ENCODE data around the gene MFAP3L. TPM values are rescaled to one million over a fixed set of nuclear protein-coding genes. Genes with fewer than 3 reads are reported as not detected.

The MFAP3L gene
- total RNA-seq, 6 experiments from 2014 or later = 0.94 to 6.4 (median 2.1) TPM

DNA sequence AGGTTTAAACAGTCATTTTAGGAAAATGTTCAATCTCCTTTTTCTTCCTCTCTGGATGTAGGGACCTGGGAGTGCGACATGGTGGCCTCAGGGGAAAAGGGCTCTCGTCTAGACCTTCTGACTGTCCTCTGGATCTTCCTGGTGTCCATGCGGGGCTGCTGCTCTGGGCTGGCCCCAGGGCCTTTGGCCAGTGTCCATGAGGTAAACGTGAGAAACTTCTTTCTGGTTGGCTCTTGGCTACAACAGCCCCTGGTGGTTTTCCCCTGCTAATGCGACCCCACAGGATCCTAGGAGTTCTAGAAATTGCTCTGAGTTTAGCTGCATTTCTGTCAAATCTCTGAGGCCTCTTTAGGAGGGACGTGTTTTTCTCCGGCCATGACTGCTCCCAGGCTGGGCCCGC lies 85.7 kb downstream of the MFAP3L start:
- Mint-ChIP-seq H3K4me3 (no peak overlapping the region), H3K36me3 (ENCODE audit: low read depth) (no peaks in the 10 kb centered on the region), H3K27me3 (ENCODE audit: insufficient read depth) (peaks cover 8% of the 10 kb centered on the region), H3K27ac (no peak overlapping the region), H3K4me1 (ENCODE audit: low read depth) (peaks cover 6% of the 10 kb centered on the region; the same call in 1 of the 2 replicates), H3K9me3 (no peaks in the 10 kb centered on the region)
- TF ChIP-seq, protein P1, sequence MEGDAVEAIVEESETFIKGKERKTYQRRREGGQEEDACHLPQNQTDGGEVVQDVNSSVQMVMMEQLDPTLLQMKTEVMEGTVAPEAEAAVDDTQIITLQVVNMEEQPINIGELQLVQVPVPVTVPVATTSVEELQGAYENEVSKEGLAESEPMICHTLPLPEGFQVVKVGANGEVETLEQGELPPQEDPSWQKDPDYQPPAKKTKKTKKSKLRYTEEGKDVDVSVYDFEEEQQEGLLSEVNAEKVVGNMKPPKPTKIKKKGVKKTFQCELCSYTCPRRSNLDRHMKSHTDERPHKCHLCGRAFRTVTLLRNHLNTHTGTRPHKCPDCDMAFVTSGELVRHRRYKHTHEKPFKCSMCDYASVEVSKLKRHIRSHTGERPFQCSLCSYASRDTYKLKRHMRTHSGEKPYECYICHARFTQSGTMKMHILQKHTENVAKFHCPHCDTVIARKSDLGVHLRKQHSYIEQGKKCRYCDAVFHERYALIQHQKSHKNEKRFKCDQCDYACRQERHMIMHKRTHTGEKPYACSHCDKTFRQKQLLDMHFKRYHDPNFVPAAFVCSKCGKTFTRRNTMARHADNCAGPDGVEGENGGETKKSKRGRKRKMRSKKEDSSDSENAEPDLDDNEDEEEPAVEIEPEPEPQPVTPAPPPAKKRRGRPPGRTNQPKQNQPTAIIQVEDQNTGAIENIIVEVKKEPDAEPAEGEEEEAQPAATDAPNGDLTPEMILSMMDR (IDR thresholded peaks at IDR 0.05) = no peak
- DNase-seq = no peak

Other genes with a start within 250 kb of the MFAP3L start
- 1 to 10 TPM; 5.6 to 6.6 (median 6.0) TPM for gene AADAT, start 63.6 kb upstream of the MFAP3L start, total RNA-seq (2021; fragmentation: NEBNext Ultra II Directional; extraction: Animal tissue kit (Norgen Biotek cat#: 25700))